GM23338 (cell line): ENCODE data around the gene MYH6. TPM values are rescaled to one million over a fixed set of nuclear protein-coding genes. Genes with fewer than 3 reads are reported as not detected.

Source experiments
- ATAC-seq: fragments of 200-7000 bp; cut with Tn5 transposase; 3 replicates; pipeline ENCODE4 v1.9.1; 2020
- DNase-seq: peaks from one replicate; pipeline ENCODE4 v3.0.0-alpha.2; 2015; ENCODE audit warnings: low spot score
- H2AFZ ChIP-seq: fragments of 200-600 bp; sonication (generic); 2 replicates; pipeline ENCODE4 v1.8.0; 2016; ENCODE audit warnings: antibody characterized with exemption, mild to moderate bottlenecking, moderate library complexity
- H3F3A ChIP-seq: fragments of 200-600 bp; sonication (generic); replicated peaks from 2 replicates; pipeline ENCODE4 v1.8.0; 2017; ENCODE audit warnings: antibody characterized with exemption, mixed run types, low read depth
- H3K27ac ChIP-seq: fragments of 200-600 bp; sonication (generic); 2 replicates; pipeline ENCODE4 v1.6.1; 2016; ENCODE audit warnings: low read depth
- H3K27me3 ChIP-seq: fragments of 200-600 bp; sonication (generic); 2 replicates; pipeline ENCODE4 v1.8.0; 2016; ENCODE audit warnings: mild to moderate bottlenecking, mixed run types, moderate library complexity; ENCODE audit not compliant: insufficient read depth
- H3K36me3 ChIP-seq: fragments of 200-600 bp; sonication (generic); 2 replicates; pipeline ENCODE4 v1.8.0; 2016; ENCODE audit warnings: mild to moderate bottlenecking; ENCODE audit not compliant: insufficient read depth
- H3K4me1 ChIP-seq: fragments of 200-600 bp; sonication (generic); 2 replicates; pipeline ENCODE4 v1.8.0; 2016; ENCODE audit warnings: mild to moderate bottlenecking, moderate library complexity; ENCODE audit not compliant: insufficient read depth
- H3K4me2 ChIP-seq: fragments of 200-600 bp; sonication (generic); 2 replicates; pipeline ENCODE4 v1.7.1; 2017; ENCODE audit warnings: mixed run types
- H3K4me3 ChIP-seq: fragments of 200-600 bp; sonication (generic); 2 replicates; pipeline ENCODE4 v1.6.1; 2016; ENCODE audit warnings: mixed run types
- H3K79me2 ChIP-seq: fragments of 200-600 bp; sonication (generic); replicated peaks from 2 replicates; pipeline ENCODE4 v1.8.0; 2017; ENCODE audit warnings: mild to moderate bottlenecking; ENCODE audit not compliant: insufficient read depth
- H3K9me2 ChIP-seq: fragments of 200-600 bp; sonication (generic); 2 replicates; pipeline ENCODE4 v1.8.0; 2017; ENCODE audit not compliant: insufficient read depth
- H4K20me1 ChIP-seq: fragments of 200-600 bp; sonication (generic); replicated peaks from 2 replicates; pipeline ENCODE4 v1.8.0; 2017; ENCODE audit warnings: mild to moderate bottlenecking; ENCODE audit not compliant: insufficient read depth
- H3K27ac Mint-ChIP-seq: 2 replicates; pipeline ENCODE4 v1.8.0; 2020; ENCODE audit warnings: inconsistent platforms, mild to moderate bottlenecking, moderate library complexity, mixed read lengths
- H3K27me3 Mint-ChIP-seq: 3 replicates; pipeline ENCODE4 v1.8.0; 2022; ENCODE audit warnings: low read depth, mild to moderate bottlenecking, moderate library complexity, mixed read lengths, inconsistent platforms; ENCODE audit not compliant: insufficient read depth, poor library complexity
- H3K36me3 Mint-ChIP-seq: 3 replicates; pipeline ENCODE4 v1.8.0; 2021; ENCODE audit warnings: low read depth, mild to moderate bottlenecking, inconsistent platforms, moderate library complexity, mixed read lengths
- H3K4me1 Mint-ChIP-seq: 3 replicates; pipeline ENCODE4 v1.8.0; 2020; ENCODE audit warnings: mild to moderate bottlenecking, inconsistent platforms, mixed read lengths
- H3K4me3 Mint-ChIP-seq: 3 replicates; pipeline ENCODE4 v1.8.0; 2021; ENCODE audit warnings: moderate library complexity, mild to moderate bottlenecking, inconsistent platforms, mixed read lengths
- H3K9me3 Mint-ChIP-seq: 3 replicates; pipeline ENCODE4 v1.8.0; 2020; ENCODE audit warnings: moderate library complexity, mild to moderate bottlenecking, inconsistent platforms, mixed read lengths
- EZH2phosphoT487 ChIP-seq: fragments of 200-600 bp; sonication (generic); IDR thresholded peaks from one replicate; pipeline ENCODE4 v1.8.1; 2018; ENCODE audit warnings: antibody characterized with exemption; ENCODE audit not compliant: unreplicated experiment
- JUNB ChIP-seq: IDR thresholded peaks from one replicate; pipeline ENCODE4 v1.6.1; 2016; ENCODE audit warnings: antibody characterized with exemption; ENCODE audit not compliant: unreplicated experiment
- POLR2AphosphoS5 ChIP-seq: IDR thresholded peaks from 2 replicates; pipeline ENCODE4 v1.6.1; 2016; ENCODE audit warnings: antibody characterized with exemption, low read depth
- ZNF114 ChIP-seq: fragments of 250-450 bp; sonication (Bioruptor Pico); IDR thresholded peaks from 2 replicates; pipeline ENCODE4 v1.5.0; 2020; ENCODE audit warnings: mild to moderate bottlenecking, moderate library complexity
- ZNF331 ChIP-seq: fragments of 250-450 bp; sonication (Bioruptor Pico); IDR thresholded peaks from 2 replicates; pipeline ENCODE4 v1.5.0; 2020; ENCODE audit warnings: low read depth, mild to moderate bottlenecking, moderate library complexity
- polyA plus RNA-seq: library from polyadenylated mRNA; unstranded; fragments of >200 nt; fragmentation: Nextera tagmentation; extraction: Ambion mirVana; gene quantifications from 2 replicates; pipeline ENCODE4 v1.2.1, GENCODE V29; 2016
- total RNA-seq: library from RNA; depleted of rRNA; stranded (reverse); fragments of >200 nt; shearing (Covaris generic); gene quantifications from 2 replicates; pipeline ENCODE4 v1.2.3, GENCODE V29; 2014
- TF ChIP-seq, protein P1 (sequence below): IDR thresholded peaks from one replicate; pipeline ENCODE4 v1.6.1; 2018; ENCODE audit warnings: antibody characterized with exemption; ENCODE audit not compliant: unreplicated experiment
- TF ChIP-seq, protein P2 (sequence below), 2 experiments: fragments of 200-600 bp in 1 of 2; sonication (generic) in 1 of 2; conservative IDR thresholded peaks; 2 replicates each; pipeline versions ENCODE4 v1.5.1 to v1.6.1; 2016 to 2017; ENCODE audit warnings: antibody characterized with exemption in 2 of 2, low read depth in 2 of 2, mild to moderate bottlenecking in 2 of 2, moderate library complexity in 1 of 2
- TF ChIP-seq, protein P3 (sequence below): fragments of 250-450 bp; sonication (Bioruptor Pico); IDR thresholded peaks from 2 replicates; pipeline ENCODE4 v1.5.0; 2020; ENCODE audit warnings: mild to moderate bottlenecking, moderate library complexity

Gene MYH6
- total and polyA plus RNA-seq, 2 experiments from 2014 or later: 0.03 to 0.10 TPM

DNA sequence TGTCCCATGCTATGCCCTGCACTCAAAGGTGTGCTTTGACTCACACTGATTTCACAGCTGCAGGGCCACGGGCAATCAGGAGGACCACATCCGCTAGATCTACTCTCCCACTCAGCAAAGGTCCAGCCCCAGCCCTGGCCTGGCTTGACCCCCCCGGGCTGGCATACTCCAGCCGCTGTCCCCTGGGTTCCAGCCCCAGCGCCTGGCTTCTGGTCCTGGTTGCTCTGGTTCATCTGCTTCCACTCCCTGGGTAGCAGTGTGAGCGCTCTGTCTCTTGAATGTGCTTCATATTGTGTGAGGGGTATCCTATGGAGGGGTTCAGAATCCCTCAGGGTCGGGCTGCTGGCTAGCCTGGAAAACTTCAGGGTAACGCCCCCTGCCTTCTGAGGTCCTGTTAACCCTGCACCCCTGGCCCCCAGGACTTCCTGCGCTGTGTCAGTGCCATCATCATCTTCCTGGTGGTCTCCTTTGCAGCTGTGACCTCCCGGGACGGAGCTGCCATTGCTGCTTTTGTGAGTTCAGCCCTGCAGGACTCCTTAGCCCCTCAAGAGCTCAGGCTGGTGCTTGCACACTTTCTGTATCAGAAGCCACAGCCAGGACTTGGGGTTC is 29.4 kb downstream of the MYH6 start:
- Histone ChIP-seq H3K4me3 (no peak overlapping the region), H4K20me1 (no peaks in the 10 kb centered on the region; the same call in 1 of the 2 replicates), H3K9me2 (no peaks in the 10 kb centered on the region), H3K27me3 (peaks cover 31% of the 10 kb centered on the region; the same call in 1 of the 2 replicates), H3K36me3 (no peaks in the 10 kb centered on the region), H3K4me1 (peaks cover 9% of the 10 kb centered on the region; the same call in 1 of the 2 replicates), H3K27ac (no peak overlapping the region), H2AFZ (no peak overlapping the region), H3K79me2 (no peaks in the 10 kb centered on the region), H3K4me2 (no peak overlapping the region), H3F3A (no peaks in the 10 kb centered on the region)
- peaks cover 19% of the 10 kb centered on the region for H3K4me1 Mint-ChIP-seq
- no peak for ATAC-seq
- H3K36me3 Mint-ChIP-seq: no peaks in the 10 kb centered on the region
- H3K27ac Mint-ChIP-seq: no peak overlapping the region
- TF ChIP-seq ZNF114: no peak
- TF ChIP-seq, protein P1, sequence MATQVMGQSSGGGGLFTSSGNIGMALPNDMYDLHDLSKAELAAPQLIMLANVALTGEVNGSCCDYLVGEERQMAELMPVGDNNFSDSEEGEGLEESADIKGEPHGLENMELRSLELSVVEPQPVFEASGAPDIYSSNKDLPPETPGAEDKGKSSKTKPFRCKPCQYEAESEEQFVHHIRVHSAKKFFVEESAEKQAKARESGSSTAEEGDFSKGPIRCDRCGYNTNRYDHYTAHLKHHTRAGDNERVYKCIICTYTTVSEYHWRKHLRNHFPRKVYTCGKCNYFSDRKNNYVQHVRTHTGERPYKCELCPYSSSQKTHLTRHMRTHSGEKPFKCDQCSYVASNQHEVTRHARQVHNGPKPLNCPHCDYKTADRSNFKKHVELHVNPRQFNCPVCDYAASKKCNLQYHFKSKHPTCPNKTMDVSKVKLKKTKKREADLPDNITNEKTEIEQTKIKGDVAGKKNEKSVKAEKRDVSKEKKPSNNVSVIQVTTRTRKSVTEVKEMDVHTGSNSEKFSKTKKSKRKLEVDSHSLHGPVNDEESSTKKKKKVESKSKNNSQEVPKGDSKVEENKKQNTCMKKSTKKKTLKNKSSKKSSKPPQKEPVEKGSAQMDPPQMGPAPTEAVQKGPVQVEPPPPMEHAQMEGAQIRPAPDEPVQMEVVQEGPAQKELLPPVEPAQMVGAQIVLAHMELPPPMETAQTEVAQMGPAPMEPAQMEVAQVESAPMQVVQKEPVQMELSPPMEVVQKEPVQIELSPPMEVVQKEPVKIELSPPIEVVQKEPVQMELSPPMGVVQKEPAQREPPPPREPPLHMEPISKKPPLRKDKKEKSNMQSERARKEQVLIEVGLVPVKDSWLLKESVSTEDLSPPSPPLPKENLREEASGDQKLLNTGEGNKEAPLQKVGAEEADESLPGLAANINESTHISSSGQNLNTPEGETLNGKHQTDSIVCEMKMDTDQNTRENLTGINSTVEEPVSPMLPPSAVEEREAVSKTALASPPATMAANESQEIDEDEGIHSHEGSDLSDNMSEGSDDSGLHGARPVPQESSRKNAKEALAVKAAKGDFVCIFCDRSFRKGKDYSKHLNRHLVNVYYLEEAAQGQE: no peak
- TF ChIP-seq POLR2AphosphoS5: no peak
- TF ChIP-seq, protein P2, sequence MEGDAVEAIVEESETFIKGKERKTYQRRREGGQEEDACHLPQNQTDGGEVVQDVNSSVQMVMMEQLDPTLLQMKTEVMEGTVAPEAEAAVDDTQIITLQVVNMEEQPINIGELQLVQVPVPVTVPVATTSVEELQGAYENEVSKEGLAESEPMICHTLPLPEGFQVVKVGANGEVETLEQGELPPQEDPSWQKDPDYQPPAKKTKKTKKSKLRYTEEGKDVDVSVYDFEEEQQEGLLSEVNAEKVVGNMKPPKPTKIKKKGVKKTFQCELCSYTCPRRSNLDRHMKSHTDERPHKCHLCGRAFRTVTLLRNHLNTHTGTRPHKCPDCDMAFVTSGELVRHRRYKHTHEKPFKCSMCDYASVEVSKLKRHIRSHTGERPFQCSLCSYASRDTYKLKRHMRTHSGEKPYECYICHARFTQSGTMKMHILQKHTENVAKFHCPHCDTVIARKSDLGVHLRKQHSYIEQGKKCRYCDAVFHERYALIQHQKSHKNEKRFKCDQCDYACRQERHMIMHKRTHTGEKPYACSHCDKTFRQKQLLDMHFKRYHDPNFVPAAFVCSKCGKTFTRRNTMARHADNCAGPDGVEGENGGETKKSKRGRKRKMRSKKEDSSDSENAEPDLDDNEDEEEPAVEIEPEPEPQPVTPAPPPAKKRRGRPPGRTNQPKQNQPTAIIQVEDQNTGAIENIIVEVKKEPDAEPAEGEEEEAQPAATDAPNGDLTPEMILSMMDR (conservative IDR thresholded peaks at IDR 0.05; ENCODE audit: low read depth in 2 of 2): no peak
- no peak for TF ChIP-seq JUNB
- TF ChIP-seq, protein P3, sequence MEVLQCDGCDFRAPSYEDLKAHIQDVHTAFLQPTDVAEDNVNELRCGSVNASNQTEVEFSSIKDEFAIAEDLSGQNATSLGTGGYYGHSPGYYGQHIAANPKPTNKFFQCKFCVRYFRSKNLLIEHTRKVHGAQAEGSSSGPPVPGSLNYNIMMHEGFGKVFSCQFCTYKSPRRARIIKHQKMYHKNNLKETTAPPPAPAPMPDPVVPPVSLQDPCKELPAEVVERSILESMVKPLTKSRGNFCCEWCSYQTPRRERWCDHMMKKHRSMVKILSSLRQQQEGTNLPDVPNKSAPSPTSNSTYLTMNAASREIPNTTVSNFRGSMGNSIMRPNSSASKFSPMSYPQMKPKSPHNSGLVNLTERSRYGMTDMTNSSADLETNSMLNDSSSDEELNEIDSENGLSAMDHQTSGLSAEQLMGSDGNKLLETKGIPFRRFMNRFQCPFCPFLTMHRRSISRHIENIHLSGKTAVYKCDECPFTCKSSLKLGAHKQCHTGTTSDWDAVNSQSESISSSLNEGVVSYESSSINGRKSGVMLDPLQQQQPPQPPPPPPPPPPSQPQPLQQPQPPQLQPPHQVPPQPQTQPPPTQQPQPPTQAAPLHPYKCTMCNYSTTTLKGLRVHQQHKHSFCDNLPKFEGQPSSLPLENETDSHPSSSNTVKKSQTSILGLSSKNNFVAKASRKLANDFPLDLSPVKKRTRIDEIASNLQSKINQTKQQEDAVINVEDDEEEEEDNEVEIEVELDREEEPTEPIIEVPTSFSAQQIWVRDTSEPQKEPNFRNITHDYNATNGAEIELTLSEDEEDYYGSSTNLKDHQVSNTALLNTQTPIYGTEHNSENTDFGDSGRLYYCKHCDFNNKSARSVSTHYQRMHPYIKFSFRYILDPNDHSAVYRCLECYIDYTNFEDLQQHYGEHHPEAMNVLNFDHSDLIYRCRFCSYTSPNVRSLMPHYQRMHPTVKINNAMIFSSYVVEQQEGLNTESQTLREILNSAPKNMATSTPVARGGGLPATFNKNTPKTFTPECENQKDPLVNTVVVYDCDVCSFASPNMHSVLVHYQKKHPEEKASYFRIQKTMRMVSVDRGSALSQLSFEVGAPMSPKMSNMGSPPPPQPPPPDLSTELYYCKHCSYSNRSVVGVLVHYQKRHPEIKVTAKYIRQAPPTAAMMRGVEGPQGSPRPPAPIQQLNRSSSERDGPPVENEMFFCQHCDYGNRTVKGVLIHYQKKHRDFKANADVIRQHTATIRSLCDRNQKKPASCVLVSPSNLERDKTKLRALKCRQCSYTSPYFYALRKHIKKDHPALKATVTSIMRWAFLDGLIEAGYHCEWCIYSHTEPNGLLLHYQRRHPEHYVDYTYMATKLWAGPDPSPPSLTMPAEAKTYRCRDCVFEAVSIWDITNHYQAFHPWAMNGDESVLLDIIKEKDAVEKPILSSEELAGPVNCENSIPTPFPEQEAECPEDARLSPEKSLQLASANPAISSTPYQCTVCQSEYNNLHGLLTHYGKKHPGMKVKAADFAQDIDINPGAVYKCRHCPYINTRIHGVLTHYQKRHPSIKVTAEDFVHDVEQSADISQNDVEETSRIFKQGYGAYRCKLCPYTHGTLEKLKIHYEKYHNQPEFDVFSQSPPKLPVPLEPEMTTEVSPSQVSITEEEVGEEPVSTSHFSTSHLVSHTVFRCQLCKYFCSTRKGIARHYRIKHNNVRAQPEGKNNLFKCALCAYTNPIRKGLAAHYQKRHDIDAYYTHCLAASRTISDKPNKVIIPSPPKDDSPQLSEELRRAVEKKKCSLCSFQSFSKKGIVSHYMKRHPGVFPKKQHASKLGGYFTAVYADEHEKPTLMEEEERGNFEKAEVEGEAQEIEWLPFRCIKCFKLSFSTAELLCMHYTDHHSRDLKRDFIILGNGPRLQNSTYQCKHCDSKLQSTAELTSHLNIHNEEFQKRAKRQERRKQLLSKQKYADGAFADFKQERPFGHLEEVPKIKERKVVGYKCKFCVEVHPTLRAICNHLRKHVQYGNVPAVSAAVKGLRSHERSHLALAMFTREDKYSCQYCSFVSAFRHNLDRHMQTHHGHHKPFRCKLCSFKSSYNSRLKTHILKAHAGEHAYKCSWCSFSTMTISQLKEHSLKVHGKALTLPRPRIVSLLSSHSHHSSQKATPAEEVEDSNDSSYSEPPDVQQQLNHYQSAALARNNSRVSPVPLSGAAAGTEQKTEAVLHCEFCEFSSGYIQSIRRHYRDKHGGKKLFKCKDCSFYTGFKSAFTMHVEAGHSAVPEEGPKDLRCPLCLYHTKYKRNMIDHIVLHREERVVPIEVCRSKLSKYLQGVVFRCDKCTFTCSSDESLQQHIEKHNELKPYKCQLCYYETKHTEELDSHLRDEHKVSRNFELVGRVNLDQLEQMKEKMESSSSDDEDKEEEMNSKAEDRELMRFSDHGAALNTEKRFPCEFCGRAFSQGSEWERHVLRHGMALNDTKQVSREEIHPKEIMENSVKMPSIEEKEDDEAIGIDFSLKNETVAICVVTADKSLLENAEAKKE (CRISPR knock-in tag): no peak
- TF ChIP-seq ZNF331: no peak
- no peak for TF ChIP-seq EZH2phosphoT487
- H3K9me3 Mint-ChIP-seq: no peaks in the 10 kb centered on the region; the same call in 2 of the 3 replicates
- no peak for DNase-seq
- H3K4me3 Mint-ChIP-seq: no peak overlapping the region
- H3K27me3 Mint-ChIP-seq: peaks cover 25% of the 10 kb centered on the region
